CD4-positive, alpha-beta T cell (primary cell): ENCODE results near the gene TBC1D9B. TPM values are rescaled to one million over a fixed set of nuclear protein-coding genes. Genes with fewer than 3 reads are reported as not detected.

Source experiments
- ATAC-seq: fragments of 200-7000 bp; cut with Tn5 transposase; one replicate; pipeline ENCODE4 v1.10.0; 2022; ENCODE audit warnings: mild to moderate bottlenecking; ENCODE audit not compliant: poor library complexity
- CTCF ChIA-PET: fragments of 350-600 bp; sonication (Branson Sonifier 250); formaldehyde crosslinking; loops from one replicate; lab custom pipeline; 2021; ENCODE audit warnings: antibody characterized with exemption, inconsistent platforms; lab: Charles Lee
- POLR2A ChIA-PET: fragments of 350-600 bp; sonication (Branson Sonifier 250); formaldehyde crosslinking; loops from one replicate; lab custom pipeline; 2021; ENCODE audit warnings: antibody characterized with exemption, inconsistent platforms; lab: Charles Lee
- DNase-seq, 14 experiments: peaks; one replicate each; pipeline ENCODE4 v3.0.0-alpha.2; 2013 to 2020; ENCODE audit warnings: mixed read lengths in 2 of 14
- H3K27ac ChIP-seq, 2 donors: one replicate each; pipeline versions ENCODE4 v1.5.1 to v1.7.0; 2013; ENCODE audit warnings: low read length in 2 of 2, low read depth in 1 of 2, mild to moderate bottlenecking in 1 of 2
- H3K27me3 ChIP-seq, 2 experiments: 1 replicate in 1 of 2; 2 replicates in 1 of 2; pipeline versions ENCODE4 v1.6.1 to v1.7.0; 2013; ENCODE audit warnings: low read length in 2 of 2, control low read depth in 1 of 2, mild to moderate bottlenecking in 1 of 2, moderate library complexity in 1 of 2; ENCODE audit not compliant: insufficient read depth in 2 of 2, control insufficient read depth in 1 of 2
- H3K36me3 ChIP-seq: one replicate; pipeline ENCODE4 v1.6.1; 2013; ENCODE audit warnings: low read length, control low read depth; ENCODE audit not compliant: insufficient read depth
- H3K4me1 ChIP-seq: one replicate; pipeline ENCODE4 v1.6.1; 2013; ENCODE audit warnings: low read length, control low read depth; ENCODE audit not compliant: insufficient read depth
- H3K4me3 ChIP-seq: one replicate; pipeline ENCODE4 v1.5.1; 2013; ENCODE audit warnings: mild to moderate bottlenecking, low read length, moderate library complexity
- H3K9me3 ChIP-seq, 2 experiments: 1 replicate in 1 of 2; 2 replicates in 1 of 2; pipeline versions ENCODE4 v1.6.1 to v1.7.0; 2013; ENCODE audit warnings: low read length in 2 of 2, mild to moderate bottlenecking in 2 of 2, control low read depth in 1 of 2, moderate library complexity in 1 of 2; ENCODE audit not compliant: control insufficient read depth in 1 of 2, insufficient read depth in 1 of 2
- H3K27ac Mint-ChIP-seq: one replicate; pipeline ENCODE4 v1.8.0; 2020; ENCODE audit warnings: mixed read lengths
- H3K27me3 Mint-ChIP-seq: one replicate; pipeline ENCODE4 v1.8.0; 2021; ENCODE audit warnings: mixed read lengths
- H3K36me3 Mint-ChIP-seq: one replicate; pipeline ENCODE4 v1.8.0; 2021; ENCODE audit warnings: low read depth, mixed read lengths
- H3K4me1 Mint-ChIP-seq: one replicate; pipeline ENCODE4 v1.8.0; 2021; ENCODE audit warnings: low read depth, mixed read lengths
- H3K4me3 Mint-ChIP-seq: one replicate; pipeline ENCODE4 v1.8.0; 2020; ENCODE audit warnings: mild to moderate bottlenecking, mixed read lengths
- H3K9me3 Mint-ChIP-seq: one replicate; pipeline ENCODE4 v1.8.0; 2020; ENCODE audit warnings: mixed read lengths
- intact Hi-C, 2 experiments: fragments of 100-400 bp; cut with DNase I in 1 of 2; cut with micrococcal nuclease in 1 of 2; formaldehyde crosslinking; loops; one replicate each; pipeline versions ENCODE4 v1.15.1 to v1.9.0; 2023 to 2025; cut with DNase I, micrococcal nuclease
- total RNA-seq, 174 experiments: library from RNA in 2 of 174; stranded (reverse) in 2 of 174; gene quantifications; one replicate each; pipeline ENCODE4 v1.2.3 and lab custom pipeline; 2021 to 2026
- TF ChIP-seq, protein P1 (sequence below): fragments of 200-600 bp; IDR thresholded peaks from one replicate; pipeline ENCODE4 v1.8.0; 2022; ENCODE audit warnings: antibody characterized with exemption, mild to moderate bottlenecking

The TBC1D9B gene
- total RNA-seq, 2 experiments from 2014 or later: 67.5 to 71.8 TPM

DNA sequence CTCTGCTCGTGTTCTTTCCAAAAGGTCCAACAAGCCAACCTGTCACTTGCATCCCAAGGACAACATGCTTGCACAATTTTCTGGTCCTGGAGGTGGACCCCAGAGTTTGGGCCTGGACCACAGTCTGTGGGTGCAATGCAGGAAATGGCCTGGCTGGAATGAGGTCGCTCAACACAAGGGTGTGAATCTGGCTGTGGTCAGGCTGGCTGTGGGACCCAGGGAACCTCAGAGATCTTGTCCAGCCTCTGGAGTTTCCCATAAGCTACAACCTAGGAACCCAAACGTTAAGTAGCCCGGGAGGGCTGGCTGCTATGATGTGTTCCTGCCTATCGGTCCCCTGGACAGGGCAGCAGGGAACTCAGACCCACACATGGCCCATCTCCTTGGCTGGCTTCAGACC, 15.4 kb downstream of the TBC1D9B start:
- ATAC-seq (no peak), DNase-seq (no peak)
- Mint-ChIP-seq H3K36me3 (peaks cover 77% of the 10 kb centered on the region), H3K27me3 (no peaks in the 10 kb centered on the region), H3K9me3 (no peaks in the 10 kb centered on the region), H3K4me3 (no peak overlapping the region), H3K4me1 (no peaks in the 10 kb centered on the region), H3K27ac (no peak overlapping the region)
- TF ChIP-seq, protein P1, sequence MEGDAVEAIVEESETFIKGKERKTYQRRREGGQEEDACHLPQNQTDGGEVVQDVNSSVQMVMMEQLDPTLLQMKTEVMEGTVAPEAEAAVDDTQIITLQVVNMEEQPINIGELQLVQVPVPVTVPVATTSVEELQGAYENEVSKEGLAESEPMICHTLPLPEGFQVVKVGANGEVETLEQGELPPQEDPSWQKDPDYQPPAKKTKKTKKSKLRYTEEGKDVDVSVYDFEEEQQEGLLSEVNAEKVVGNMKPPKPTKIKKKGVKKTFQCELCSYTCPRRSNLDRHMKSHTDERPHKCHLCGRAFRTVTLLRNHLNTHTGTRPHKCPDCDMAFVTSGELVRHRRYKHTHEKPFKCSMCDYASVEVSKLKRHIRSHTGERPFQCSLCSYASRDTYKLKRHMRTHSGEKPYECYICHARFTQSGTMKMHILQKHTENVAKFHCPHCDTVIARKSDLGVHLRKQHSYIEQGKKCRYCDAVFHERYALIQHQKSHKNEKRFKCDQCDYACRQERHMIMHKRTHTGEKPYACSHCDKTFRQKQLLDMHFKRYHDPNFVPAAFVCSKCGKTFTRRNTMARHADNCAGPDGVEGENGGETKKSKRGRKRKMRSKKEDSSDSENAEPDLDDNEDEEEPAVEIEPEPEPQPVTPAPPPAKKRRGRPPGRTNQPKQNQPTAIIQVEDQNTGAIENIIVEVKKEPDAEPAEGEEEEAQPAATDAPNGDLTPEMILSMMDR: no peak
- Histone ChIP-seq H3K4me3 (no peak overlapping the region), H3K4me1 (no peaks in the 10 kb centered on the region), H3K27ac (no peak overlapping the region), H3K27me3 (no peaks in the 10 kb centered on the region), H3K36me3 (peaks cover 77% of the 10 kb centered on the region), H3K9me3 (no peaks in the 10 kb centered on the region)
- CTCF ChIA-PET: no interaction called here
- POLR2A ChIA-PET: no interaction called here
- intact Hi-C loops: no loop called here

DNA sequence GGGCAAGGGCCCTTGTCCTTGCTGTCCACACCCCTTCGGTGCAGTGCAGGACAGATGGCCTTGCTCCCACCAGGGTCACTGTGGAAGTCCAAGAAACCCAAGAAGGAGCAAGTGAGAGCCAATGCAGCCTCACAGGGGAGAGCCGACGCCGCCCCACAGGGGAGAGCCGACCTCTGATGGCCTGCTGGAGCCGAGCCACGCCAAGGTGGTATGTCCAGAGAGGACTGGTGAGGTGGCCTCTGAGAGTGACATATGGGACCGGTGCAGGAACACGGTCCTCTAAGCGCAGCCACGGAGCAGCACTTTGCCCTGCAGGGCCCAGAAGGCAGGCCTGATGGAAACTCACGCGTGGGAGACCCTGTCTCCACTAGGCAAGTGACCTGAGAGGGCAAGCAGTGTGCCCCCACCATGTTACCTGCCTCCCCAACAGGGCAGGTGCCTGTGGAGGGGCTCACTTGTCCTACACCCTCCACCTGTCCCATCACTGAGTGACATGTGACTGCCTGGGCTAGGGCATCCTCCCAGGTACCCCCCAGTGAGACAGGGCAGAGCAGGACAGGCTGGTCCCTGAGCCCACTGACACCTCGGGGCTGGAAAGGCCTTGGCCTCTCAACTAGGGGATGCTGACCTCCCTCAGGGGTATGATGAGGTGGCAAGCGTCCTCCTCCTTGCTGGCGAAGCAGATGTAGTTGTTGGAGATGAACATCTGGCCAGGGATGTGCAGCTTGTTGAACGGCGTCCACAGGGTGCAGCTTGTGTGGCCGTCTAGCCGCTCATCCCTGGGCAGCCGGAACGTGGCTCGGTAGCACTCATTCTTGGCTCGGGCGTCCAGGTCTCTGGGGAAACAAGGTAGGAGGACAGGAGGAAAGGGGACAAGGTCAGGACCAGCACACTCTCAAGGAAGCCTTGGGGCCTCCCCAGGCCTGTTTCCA, 16.7 kb downstream of the TBC1D9B start:
- H3K4me3 ChIP-seq: no peak overlapping the region
- no peaks in the 10 kb centered on the region for H3K4me1 ChIP-seq
- no peak overlapping the region for H3K27ac ChIP-seq
- Mint-ChIP-seq H3K27me3 (no peaks in the 10 kb centered on the region), H3K4me3 (no peak overlapping the region), H3K36me3 (peaks cover 87% of the 10 kb centered on the region), H3K4me1 (no peaks in the 10 kb centered on the region), H3K27ac (no peak overlapping the region), H3K9me3 (no peaks in the 10 kb centered on the region)
- no peaks in the 10 kb centered on the region for H3K9me3 ChIP-seq
- ChIA-PET CTCF (no interaction called here), POLR2A (no interaction called here)
- TF ChIP-seq, protein P1: no peak
- peaks cover 82% of the 10 kb centered on the region for H3K36me3 ChIP-seq
- intact Hi-C loops: no loop called here
- ATAC-seq (no peak), DNase-seq (no peak)
- H3K27me3 ChIP-seq: no peaks in the 10 kb centered on the region

DNA sequence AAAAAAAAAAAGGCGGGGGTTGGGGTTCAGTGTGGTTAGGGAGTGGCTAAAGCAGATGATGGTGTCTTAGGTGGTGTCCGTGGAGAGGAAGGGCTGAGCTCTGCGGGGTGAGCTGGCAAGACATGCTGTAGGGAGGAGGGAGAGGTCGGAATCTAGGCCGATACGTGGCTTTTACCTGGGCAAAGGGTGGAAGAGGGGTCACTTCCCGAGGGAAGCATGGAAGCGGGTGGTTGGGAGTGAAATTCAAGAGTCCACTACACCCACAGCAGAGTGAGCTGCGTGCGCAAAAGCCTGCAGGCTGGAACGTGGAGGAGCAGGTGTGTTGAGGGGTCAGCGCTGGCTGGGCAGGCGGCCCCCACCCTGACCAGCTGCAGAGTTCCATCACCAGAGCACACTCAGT, 17.8 kb downstream of the TBC1D9B start:
- ChIA-PET POLR2A (no interaction called here), CTCF (no interaction called here)
- Mint-ChIP-seq H3K27me3 (no peaks in the 10 kb centered on the region), H3K4me3 (no peak overlapping the region), H3K27ac (no peak overlapping the region), H3K36me3 (peaks cover 87% of the 10 kb centered on the region), H3K9me3 (no peaks in the 10 kb centered on the region), H3K4me1 (no peaks in the 10 kb centered on the region)
- TF ChIP-seq, protein P1: no peak
- Histone ChIP-seq H3K27ac (no peak overlapping the region), H3K9me3 (no peaks in the 10 kb centered on the region), H3K4me1 (no peaks in the 10 kb centered on the region), H3K27me3 (no peaks in the 10 kb centered on the region), H3K4me3 (no peak overlapping the region), H3K36me3 (peaks cover 78% of the 10 kb centered on the region)
- intact Hi-C loops: no loop called here
- DNase-seq: no peak
- no peak for ATAC-seq
